Measurements from ENCODE around the gene ZNF276.

ZNF276 gene

DNA sequence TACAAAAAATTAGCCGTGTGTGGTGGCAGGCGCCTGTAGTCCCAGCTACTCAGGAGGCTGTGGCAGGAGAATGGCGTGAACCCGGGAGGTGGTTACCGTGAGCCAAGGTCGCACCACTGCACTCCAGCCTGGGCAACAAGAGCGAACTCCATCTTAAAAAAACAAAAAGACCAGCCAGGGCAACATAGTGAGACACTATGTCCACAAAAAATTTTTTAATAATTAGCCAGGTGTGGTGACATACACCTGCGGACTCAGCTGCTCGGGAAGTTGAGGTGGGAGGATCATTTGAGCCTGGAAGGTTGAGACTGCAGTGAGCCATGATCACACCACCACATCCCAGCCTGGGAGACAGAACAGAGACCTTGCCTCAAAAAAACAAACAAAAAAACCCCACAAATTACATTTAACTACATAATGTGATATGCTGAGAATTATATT lies 66.0 kb downstream of the ZNF276 start:
- no peak for DNase-seq

Measured in 8988T (cell line).